Pancreas (tissue), 10 donors: Measurements from ENCODE around the gene FCHO2. TPM values are rescaled to one million over a fixed set of nuclear protein-coding genes. Genes with fewer than 3 reads are reported as not detected.
"Not testable (repeated sequence)": the region's sequence is repeated elsewhere in the genome, so short reads cannot be mapped to it uniquely, and the experiment has no call there.

Experiments used
- ATAC-seq, 4 donors: fragments of 200-7000 bp; cut with Tn5 transposase; one replicate each; pipeline versions ENCODE4 v1.8.0 to v1.9.1; 2020; ENCODE audit warnings: mild to moderate bottlenecking in 4 of 4, moderate library complexity in 4 of 4
- DNase-seq, 6 donors: peaks; one replicate each; pipeline ENCODE4 v3.0.0-alpha.2; 2020
- FAIRE-seq: peaks from 2 replicates; lab custom pipeline; 2012; peaks lifted over from hg19 to GRCh38; lab: Jason Lieb, UNC
- H3K27ac ChIP-seq, 4 donors: fragments of 200-600 bp; sonication (generic); 1 replicate in 3 of 4; 2 replicates in 1 of 4; pipeline versions ENCODE4 v1.5.0 to v1.8.0; 2020
- H3K27me3 ChIP-seq, 4 donors: fragments of 200-600 bp; one replicate each; pipeline ENCODE4 v1.8.0; 2021
- H3K36me3 ChIP-seq, 3 donors: fragments of 200-600 bp; sonication (generic) in 1 of 3; one replicate each; pipeline versions ENCODE4 v1.5.0 to v1.8.0; 2020 to 2021
- H3K4me1 ChIP-seq, 3 donors: fragments of 200-600 bp; one replicate each; pipeline ENCODE4 v1.8.0; 2021
- H3K4me3 ChIP-seq, 4 donors: fragments of 200-600 bp; sonication (generic) in 2 of 4; one replicate each; pipeline versions ENCODE4 v1.5.0 to v1.8.0; 2020 to 2021
- H3K9me3 ChIP-seq, 4 donors: fragments of 200-600 bp; one replicate each; pipeline ENCODE4 v1.8.0; 2021
- WGBS, 2 donors: extraction: QIAGEN DNeasy Blood & Tissue Kit; methylation state at CpG; one replicate each; pipeline ENCODE4 v1.1.7; 2013; 5-methylcytosine and 5-hydroxymethylcytosine counted together
- intact Hi-C, 3 donors: fragments of 100-400 bp; cut with DNase I; formaldehyde crosslinking; loops; one replicate each; pipeline versions ENCODE4 v1.11.1 to v1.14.2; 2022
- polyA plus RNA-seq, 2 donors: library from polyadenylated mRNA; stranded (reverse); fragments of 200-250 nt; gene quantifications; one replicate each; pipeline ENCODE4 v1.2.3, GENCODE V29; 2013
- total RNA-seq, 6 donors: library from RNA; stranded (reverse); fragmentation: NEBNext Ultra II Directional in 4 of 6; extraction: Animal tissue kit (Norgen Biotek cat#: 25700) in 4 of 6; gene quantifications; one replicate each; pipeline versions ENCODE4 v1.2.1 to v1.2.4, GENCODE V29; 2021 to 2023
- TF ChIP-seq, protein P1 (sequence below), 4 donors: fragments of 200-600 bp; sonication (generic) in 3 of 4; IDR thresholded peaks; one replicate each; pipeline versions ENCODE4 v1.5.0 to v1.8.0; 2021; ENCODE audit warnings: antibody characterized with exemption in 4 of 4
- donor health status: healthy with polysubstance abuse.
- donor health status: DM: no; HTN: no; CAD: no; lungs with moderate emphysema.
- donor health status: DM: no; HTN: no; CAD: no.
- donor health status: control.
- donor health status: control.
- donor health status: Bipolar disorder and iron deficiency.
- donor health status: DM: yes; HTN: yes; CAD: no.
- donor health status: DM: no; HTN: no; CAD: no.
- donor health status: DM: no; HTN: no; CAD: no.
- donor health status: DM: yes; HTN: yes; CAD: no.

The FCHO2 gene
- total and polyA plus RNA-seq, 8 donors, result 4.6 to 28.1 (median 12.5) TPM

DNA sequence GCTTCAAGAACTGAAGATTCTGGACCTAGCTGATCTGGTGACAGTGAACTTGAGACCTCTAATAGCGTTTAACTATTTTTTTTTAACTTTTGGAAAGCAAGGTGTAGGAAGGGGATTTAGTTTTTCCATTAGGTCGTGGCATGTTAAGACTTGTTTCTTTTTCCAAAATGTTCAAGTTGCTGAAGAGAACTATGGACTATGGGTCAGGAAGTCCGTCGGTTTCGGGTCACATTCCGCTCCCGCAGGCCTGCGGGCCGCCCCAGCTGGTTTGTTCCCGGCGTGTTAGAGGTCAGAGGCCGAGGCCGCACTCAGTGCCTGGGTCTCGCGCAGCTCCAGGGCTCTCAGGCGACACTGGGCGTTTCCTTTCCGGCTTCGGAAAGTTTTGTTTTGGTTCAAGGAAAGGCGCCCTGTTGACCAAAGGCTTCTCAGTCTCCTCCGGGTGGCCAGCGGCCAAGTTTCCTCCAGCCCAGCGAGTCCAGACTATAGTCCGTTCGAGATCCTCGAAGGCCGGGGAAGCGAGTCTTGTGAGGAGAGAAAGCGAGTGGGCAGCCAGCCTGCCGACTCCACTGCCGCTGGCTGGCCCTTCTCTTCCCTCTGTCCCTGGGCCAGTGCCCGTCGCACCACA, 586 bp upstream of the FCHO2 start:
- Histone ChIP-seq H3K27me3 (no peaks in the 10 kb centered on the region), H3K9me3 (no peaks in the 10 kb centered on the region), H3K36me3 (no peaks in the 10 kb centered on the region), H3K4me1 (peaks cover 0 to 24% (median 17%) of the 10 kb centered on the region in 3 donors), H3K27ac (peak overlapping the region; percentile 79 to 98 (median 94)), H3K4me3 (peak overlapping the region; percentile 28 to 84 (median 78))
- WGBS, 2 donors, result 2 to 3% methylated on average over 31 to 33 of the region's 33 CpGs
- ATAC-seq (peak; percentile 52 to 75 (median 66)), FAIRE-seq (no peak), DNase-seq (peak in 3 of 6 donors; percentile 61 to 82 (median 78))
- TF ChIP-seq, protein P1, sequence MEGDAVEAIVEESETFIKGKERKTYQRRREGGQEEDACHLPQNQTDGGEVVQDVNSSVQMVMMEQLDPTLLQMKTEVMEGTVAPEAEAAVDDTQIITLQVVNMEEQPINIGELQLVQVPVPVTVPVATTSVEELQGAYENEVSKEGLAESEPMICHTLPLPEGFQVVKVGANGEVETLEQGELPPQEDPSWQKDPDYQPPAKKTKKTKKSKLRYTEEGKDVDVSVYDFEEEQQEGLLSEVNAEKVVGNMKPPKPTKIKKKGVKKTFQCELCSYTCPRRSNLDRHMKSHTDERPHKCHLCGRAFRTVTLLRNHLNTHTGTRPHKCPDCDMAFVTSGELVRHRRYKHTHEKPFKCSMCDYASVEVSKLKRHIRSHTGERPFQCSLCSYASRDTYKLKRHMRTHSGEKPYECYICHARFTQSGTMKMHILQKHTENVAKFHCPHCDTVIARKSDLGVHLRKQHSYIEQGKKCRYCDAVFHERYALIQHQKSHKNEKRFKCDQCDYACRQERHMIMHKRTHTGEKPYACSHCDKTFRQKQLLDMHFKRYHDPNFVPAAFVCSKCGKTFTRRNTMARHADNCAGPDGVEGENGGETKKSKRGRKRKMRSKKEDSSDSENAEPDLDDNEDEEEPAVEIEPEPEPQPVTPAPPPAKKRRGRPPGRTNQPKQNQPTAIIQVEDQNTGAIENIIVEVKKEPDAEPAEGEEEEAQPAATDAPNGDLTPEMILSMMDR (IDR thresholded peaks at IDR 0.05), result no peak
- intact Hi-C loops, result no loop called here

DNA sequence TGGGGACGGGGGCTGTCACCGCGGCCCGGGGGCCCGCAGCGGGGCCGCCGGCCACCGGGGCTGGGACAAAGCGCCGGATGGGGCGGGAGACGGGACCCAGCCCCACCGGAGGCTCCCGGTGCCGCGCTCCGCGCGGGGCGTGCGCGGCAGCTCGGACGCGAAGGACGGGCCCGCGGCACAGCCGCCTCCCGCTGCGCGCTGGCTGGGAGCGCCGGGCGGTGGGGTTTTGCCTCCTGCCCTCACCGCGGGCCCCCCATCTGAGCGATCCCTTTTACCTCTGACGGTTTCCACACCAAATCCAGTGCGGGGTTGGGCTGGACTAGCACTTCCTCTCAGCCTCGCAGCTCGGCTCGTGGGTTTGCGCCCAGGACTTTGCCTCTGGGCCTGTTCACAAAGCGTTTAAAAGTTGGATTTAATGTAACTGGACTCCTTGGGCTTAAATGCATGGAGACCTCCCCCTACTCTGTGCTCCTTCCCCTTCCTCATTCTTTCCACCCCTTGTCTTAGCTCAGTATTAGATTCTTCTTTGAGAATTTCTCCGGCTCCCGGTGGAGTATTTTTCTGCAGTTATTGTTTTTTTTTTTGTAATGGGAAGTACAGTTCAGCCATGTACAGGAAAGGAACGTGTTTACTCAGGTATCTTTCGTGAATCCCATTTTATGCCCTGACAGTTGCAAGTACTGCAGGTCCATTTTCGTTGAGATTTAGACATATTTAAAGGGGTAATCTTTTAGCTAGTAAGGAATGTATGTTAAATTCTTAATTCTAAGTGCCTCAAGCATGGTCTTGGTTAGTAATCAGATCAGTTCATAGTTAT, 691 bp downstream of the FCHO2 start:
- H3K27ac ChIP-seq, result peak overlapping the region; percentile 79 to 98 (median 94)
- no peak for FAIRE-seq
- H3K27me3 ChIP-seq, result no peaks in the 10 kb centered on the region
- peaks cover 0 to 24% (median 18%) of the 10 kb centered on the region in 3 donors for H3K4me1 ChIP-seq
- DNase-seq, result peak; percentile 33 to 83 (median 52)
- 0 to 1% methylated on average over 28 to 51 of the region's 51 CpGs for WGBS, 2 donors
- H3K36me3 ChIP-seq, result no peaks in the 10 kb centered on the region
- peak overlapping the region; percentile 57 to 84 (median 78) for H3K4me3 ChIP-seq
- intact Hi-C loops, result no loop called here
- peak; percentile 55 to 68 (median 58) for ATAC-seq
- H3K9me3 ChIP-seq, result no peaks in the 10 kb centered on the region
- TF ChIP-seq, protein P1 (IDR thresholded peaks at IDR 0.05), result no peak

DNA sequence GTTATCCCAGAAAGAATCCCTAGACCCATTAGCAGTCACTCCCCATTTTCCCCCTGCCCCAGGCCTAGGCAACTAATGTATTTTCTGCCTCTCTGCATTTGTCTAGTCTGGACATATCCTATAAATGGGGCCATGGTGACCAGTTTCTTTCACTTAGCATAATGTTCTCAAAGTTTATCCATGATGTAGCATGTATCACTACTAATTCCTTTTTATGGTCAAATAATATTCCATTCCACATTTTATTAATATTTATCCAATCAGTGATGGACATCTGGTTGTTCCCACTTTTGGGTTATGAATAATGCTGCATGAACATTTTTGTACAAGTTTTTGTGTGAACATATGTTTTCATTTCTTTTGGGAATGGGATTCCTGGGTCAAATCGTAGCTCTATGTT, 1.5 kb downstream of the FCHO2 start:
- intact Hi-C loops, result no loop called here
- Histone ChIP-seq H3K9me3 (no peaks in the 10 kb centered on the region), H3K4me3 (peak overlapping the region in 2 of 4 donors; percentile 81 to 84), H3K27me3 (no peaks in the 10 kb centered on the region), H3K27ac (peak overlapping the region in 3 of 4 donors; percentile 91 to 98 (median 97)), H3K36me3 (no peaks in the 10 kb centered on the region), H3K4me1 (peaks cover 0 to 24% (median 18%) of the 10 kb centered on the region in 3 donors)
- DNase-seq (no peak), ATAC-seq (no peak), FAIRE-seq (no peak)
- 60 to 81% methylated on average over 1 of the region's 1 CpG for WGBS, 2 donors
- TF ChIP-seq, protein P1 (IDR thresholded peaks at IDR 0.05), result no peak

DNA sequence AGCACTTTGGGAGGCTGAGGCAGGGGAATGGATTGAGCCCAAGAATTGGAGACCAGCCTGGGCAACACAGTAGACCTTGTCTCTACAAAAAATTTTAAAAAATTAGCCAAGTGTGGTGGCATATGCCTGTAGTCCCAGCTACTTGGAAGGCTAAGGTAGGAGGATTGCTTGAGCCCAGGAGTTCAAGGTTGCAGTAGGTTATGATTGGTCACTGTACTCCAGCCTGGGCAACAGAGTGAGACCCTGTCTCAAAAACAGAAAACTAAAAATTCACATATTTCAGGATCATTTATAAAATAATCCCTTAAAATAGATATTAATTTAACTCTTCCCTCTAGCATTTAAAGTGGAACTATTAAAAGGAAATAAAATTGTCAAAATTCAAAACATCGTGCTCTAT, 3.4 kb downstream of the FCHO2 start:
- Histone ChIP-seq H3K27ac (no peak overlapping the region), H3K27me3 (no peaks in the 10 kb centered on the region), H3K4me1 (peaks cover 0 to 18% (median 17%) of the 10 kb centered on the region in 3 donors), H3K4me3 (no peak overlapping the region), H3K9me3 (no peaks in the 10 kb centered on the region), H3K36me3 (no peaks in the 10 kb centered on the region)
- no peak for DNase-seq
- no peak for ATAC-seq
- WGBS, 2 donors, result 96 to 98% methylated on average over 1 of the region's 1 CpG
- intact Hi-C loops, result no loop called here
- TF ChIP-seq, protein P1 (IDR thresholded peaks at IDR 0.05), result no peak
- FAIRE-seq, result no peak

DNA sequence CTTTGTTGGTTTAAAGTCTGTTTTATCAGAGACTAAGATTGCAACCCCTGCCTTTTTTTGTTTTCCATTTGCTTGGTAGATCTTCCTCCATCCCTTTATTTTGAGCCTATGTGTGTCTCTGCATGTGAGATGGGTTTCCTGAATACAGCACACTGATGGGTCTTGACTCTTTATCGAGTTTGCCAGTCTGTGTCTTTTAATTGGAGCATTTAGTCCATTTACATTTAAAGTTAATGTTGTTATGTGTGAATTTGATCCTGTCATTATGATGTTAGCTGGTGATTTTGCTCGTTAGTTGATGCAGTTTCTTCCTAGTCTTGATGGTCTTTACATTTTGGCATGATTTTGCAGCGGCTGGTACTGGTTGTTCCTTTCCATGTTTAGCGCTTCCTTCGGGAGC, 18.6 kb downstream of the FCHO2 start:
- H3K4me1 ChIP-seq, DNase-seq, ATAC-seq, H3K27ac ChIP-seq, H3K27me3 ChIP-seq, FAIRE-seq, intact Hi-C loops, H3K36me3 ChIP-seq, H3K4me3 ChIP-seq, H3K9me3 ChIP-seq: not testable (repeated sequence)
- 93 to 98% methylated on average over 3 to 4 of the region's 5 CpGs for WGBS, 2 donors

DNA sequence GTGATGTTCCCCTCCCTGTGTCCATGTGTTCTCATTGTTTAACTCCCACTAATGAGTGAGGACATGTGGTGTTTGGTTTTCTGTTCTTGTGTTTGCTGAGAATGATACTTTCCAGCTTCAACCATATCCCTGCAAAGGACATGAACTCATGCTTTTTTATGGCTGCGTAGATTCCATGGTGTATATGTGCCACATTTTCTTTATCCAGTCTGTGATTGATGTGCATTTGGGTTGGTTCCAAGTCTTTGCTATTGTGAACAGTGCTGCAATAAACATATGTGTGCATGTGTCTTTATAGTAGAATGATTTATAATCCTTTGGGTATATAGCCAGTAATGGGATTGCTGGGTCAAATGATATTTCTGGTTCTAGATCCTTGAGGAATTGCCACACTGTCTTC, 21.0 kb downstream of the FCHO2 start:
- ATAC-seq, H3K27me3 ChIP-seq, FAIRE-seq, H3K27ac ChIP-seq, H3K9me3 ChIP-seq, H3K4me1 ChIP-seq, H3K4me3 ChIP-seq, H3K36me3 ChIP-seq, DNase-seq, intact Hi-C loops: not testable (repeated sequence)
- WGBS, 2 donors, result 44 to 100% methylated on average over 1 of the region's 1 CpG
